Subcutaneous adipose tissue (tissue), 4 donors: ENCODE measurements around the gene PDE6H. TPM values are rescaled to one million over a fixed set of nuclear protein-coding genes. Genes with fewer than 3 reads are reported as not detected.

Source experiments
- total RNA-seq, 4 donors: library from RNA; depleted of rRNA; stranded (reverse); fragments of >200 nt; gene quantifications; one replicate each; pipeline ENCODE4 v1.1.0, GENCODE V29; 2016
- TF ChIP-seq, protein P1 (sequence below): fragments of 450-650 bp; IDR thresholded peaks from one replicate; pipeline ENCODE4 v1.5.1; 2016; ENCODE audit warnings: low read depth, mild to moderate bottlenecking, control low read depth, antibody characterized with exemption, moderate library complexity

PDE6H gene
- total RNA-seq, 4 donors from 2014 or later, result not detected

DNA sequence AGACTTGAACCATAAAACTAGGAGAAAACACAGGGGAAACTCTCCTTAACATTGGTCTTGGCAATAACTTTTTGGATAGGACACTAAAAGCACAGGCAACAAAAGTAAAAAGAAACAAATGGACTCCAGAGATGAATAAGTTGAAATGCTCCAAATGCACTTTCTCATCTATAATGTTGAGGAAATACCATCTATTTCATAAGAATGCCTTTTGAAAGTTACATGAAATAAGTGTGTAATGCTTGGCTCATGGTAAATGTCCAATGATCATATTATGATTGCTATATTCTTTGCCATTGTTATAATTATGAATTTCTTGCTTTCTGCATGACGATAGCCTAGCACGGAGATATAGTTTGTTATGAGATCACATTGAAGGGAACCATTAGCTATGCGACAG is 19.8 kb downstream of the PDE6H start:
- TF ChIP-seq, protein P1, sequence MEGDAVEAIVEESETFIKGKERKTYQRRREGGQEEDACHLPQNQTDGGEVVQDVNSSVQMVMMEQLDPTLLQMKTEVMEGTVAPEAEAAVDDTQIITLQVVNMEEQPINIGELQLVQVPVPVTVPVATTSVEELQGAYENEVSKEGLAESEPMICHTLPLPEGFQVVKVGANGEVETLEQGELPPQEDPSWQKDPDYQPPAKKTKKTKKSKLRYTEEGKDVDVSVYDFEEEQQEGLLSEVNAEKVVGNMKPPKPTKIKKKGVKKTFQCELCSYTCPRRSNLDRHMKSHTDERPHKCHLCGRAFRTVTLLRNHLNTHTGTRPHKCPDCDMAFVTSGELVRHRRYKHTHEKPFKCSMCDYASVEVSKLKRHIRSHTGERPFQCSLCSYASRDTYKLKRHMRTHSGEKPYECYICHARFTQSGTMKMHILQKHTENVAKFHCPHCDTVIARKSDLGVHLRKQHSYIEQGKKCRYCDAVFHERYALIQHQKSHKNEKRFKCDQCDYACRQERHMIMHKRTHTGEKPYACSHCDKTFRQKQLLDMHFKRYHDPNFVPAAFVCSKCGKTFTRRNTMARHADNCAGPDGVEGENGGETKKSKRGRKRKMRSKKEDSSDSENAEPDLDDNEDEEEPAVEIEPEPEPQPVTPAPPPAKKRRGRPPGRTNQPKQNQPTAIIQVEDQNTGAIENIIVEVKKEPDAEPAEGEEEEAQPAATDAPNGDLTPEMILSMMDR, result no peak

DNA sequence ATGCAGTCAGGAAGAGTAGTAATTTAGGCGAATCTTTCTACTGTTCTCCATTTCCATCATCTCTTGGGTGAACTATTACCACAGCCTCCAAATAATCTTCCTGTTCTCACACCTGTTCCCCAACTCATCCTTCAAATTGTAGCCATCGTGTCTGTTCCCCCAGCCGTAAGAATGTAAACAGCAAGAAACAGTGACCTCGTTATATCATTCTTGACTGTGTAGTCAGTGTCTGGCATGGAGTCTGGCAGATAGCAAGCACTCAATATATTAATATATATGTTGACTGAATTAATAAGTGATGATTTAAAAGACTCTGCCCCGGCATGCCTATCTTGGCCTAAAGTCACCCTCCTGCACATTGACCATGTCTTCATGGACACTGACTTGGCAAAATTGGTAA is 20.3 kb downstream of the PDE6H start:
- TF ChIP-seq, protein P1, result no peak

DNA sequence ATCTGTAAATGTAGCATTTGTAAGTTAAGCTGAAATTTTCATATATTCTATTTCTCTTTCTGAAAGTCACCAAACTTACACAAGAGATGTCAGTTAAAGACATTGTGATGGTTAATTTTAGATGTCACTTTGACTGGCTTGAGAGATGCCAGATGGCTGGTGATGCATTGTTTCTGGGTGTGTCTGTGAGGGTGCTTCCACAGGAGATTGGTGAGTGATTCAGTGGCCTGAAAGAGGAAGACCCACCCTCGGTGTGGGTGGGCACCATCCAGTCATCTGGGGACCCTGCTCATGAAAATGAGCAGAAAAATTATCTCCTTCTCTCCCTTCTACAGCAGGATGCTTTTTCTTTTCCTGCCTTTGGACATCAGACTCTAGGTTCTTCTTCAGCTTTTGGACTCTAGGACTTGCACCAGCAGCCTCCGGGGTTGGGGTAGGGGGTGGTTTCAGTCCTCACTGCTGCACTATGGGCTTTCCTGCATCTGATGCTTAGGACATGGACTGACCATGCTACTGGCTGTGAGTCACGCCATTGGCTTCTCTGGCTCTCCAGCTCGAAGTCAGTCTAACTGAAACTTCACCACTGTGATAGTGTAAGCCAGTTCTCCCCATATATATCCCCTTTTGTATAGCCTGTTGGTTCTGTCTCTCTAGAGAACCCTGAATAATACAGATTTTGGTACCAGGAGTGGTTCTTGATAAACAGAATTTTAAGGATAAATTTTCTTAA is 20.9 kb downstream of the PDE6H start:
- TF ChIP-seq, protein P1, result no peak

DNA sequence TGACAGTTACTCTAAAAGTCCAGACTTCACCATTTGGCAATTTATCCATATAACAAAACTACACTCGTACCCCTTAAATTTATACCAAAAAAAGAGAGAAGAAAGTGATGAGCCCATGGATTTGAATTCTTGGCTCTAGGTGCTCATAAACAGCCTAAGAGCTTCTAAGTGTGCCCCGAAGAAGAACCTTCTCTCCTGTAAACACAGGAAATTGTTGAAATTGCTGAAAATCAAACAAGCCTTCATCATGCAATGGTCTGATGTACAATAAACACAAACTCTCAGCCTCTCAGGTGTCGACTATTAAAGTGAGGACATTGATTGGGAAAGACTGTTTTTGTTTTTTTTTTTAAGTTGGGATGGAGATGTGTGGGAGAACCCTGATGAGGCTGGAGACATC is 21.8 kb downstream of the PDE6H start:
- TF ChIP-seq, protein P1, result no peak

DNA sequence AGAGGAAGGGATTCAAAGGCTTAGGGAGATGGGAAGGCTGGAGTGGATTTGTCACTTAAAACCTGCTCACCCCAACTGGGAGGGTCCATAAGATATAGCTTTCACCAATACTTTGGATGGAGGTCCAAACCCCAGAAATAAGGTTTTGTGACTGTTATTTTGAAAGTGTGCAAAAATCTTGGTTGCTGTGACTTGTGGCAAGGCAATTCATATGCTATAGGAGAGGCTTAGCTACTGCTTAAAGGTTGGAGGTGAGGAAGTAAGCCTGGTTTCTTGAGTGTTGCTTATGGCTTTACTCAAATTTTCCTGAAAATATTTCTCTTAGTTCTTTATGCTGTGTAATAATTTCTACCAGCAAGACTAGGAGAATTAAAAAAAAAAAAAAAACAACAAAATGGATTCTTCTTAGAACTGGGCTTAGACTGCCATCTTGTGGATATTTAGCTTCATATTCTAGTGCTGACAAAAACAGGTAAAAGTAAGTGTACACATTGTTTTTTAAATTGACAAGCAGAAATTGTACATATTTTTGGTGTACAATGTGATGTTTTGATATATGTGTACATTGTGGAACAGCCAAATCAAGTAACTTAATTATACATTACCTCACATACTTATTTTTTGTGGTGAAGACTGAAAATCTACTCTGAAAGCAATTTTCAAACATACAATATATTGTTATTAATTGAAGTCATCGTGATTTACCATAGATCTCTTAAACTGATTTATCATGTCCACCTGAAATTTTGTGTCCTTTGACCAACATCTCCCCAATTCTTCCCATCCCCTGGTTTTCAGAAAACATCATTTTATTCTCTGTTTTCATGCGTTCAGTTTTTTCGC is 23.0 kb downstream of the PDE6H start:
- TF ChIP-seq, protein P1, result no peak

DNA sequence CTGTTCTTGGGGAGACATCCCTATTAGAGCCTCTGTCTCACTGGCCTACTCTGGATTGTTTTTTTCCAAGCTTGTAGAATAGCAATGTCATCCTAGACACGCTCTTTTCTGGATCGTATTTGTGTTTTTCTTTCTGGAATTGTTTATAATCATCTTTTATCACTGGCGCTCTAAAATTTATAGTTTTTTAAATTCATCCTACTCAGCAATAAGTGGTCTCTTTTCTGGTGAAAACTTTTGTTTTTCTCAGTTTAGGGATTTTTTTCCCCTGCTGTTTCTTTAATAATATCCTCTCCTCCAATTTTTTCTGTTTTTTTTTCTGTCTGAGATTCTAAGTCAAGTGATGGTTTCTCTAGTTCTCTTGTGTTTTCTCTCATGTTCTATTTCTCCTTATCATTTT is 25.2 kb downstream of the PDE6H start:
- TF ChIP-seq, protein P1, result no peak

DNA sequence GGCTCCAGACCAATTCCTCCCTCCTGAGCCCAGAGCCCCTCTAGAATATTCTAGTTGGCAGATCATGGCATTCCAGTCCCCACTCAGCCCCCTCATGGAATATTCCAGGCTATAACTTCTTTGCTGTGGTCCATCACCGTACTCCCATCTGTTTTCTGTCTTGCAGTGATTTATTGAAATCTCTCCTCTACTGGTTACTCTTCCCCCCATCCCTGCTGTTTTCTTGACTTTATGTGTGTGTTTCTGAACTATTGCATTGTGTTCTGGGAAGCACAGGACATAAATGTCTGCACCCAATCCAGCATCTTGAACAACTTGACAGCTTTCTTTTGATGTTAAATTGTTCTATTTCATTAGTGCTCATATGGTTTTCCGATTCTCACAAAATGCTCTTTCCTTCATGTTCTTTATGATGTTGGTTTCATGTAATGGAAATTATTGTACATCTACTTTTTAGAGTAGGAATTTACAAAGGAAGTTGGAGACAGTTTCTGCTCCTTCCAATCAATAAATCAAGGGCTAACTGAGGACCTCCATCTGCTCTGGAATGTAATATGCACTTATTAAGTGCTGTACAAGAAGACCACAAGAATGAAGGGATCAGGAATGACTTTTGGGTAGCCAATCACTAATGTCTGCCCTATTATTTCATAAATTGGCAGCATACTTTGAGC is 26.3 kb downstream of the PDE6H start:
- TF ChIP-seq, protein P1, result no peak
